Measurements from ENCODE around the gene SLC22A9. TPM values are rescaled to one million over a fixed set of nuclear protein-coding genes. Genes with fewer than 3 reads are reported as not detected.

Gene SLC22A9
- total RNA-seq, 1 donor from 2014 or later: not detected

DNA sequence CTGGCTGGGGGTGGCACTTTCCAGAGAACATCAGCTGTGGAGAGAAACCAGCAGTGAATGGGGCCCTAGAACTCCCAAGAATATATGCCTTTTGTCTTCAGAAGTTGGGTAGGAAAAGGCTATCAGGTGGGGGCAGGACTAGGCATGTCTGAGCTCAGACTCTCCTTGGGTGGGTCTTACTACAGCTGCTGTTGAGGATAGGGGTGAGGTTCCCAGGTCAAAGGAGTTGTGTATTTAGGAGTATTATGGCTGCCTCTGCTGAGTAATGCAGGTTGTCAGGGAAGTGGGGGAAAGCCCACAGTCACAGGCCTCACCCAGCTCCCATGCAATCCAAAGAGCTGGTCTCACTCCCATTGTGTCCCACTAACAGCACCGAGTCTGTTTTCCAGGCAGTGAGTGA lies 26.1 kb downstream of the SLC22A9 start:
- H3K27ac ChIP-seq (replicated peaks): no peak overlapping the region
- no peaks in the 10 kb centered on the region for H3K36me3 ChIP-seq
- no peak for DNase-seq
- H3K27me3 ChIP-seq (ENCODE audit: low read depth): peaks cover 46% of the 10 kb centered on the region
- TF ChIP-seq, protein P1, sequence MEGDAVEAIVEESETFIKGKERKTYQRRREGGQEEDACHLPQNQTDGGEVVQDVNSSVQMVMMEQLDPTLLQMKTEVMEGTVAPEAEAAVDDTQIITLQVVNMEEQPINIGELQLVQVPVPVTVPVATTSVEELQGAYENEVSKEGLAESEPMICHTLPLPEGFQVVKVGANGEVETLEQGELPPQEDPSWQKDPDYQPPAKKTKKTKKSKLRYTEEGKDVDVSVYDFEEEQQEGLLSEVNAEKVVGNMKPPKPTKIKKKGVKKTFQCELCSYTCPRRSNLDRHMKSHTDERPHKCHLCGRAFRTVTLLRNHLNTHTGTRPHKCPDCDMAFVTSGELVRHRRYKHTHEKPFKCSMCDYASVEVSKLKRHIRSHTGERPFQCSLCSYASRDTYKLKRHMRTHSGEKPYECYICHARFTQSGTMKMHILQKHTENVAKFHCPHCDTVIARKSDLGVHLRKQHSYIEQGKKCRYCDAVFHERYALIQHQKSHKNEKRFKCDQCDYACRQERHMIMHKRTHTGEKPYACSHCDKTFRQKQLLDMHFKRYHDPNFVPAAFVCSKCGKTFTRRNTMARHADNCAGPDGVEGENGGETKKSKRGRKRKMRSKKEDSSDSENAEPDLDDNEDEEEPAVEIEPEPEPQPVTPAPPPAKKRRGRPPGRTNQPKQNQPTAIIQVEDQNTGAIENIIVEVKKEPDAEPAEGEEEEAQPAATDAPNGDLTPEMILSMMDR (IDR thresholded peaks at IDR 0.05; ENCODE audit: borderline replicate concordance): no peak
- H3K9me3 ChIP-seq (replicated peaks): no peaks in the 10 kb centered on the region
- no peak overlapping the region for H3K4me3 ChIP-seq
- intact Hi-C loops (cut with micrococcal nuclease): no loop called here
- no peaks in the 10 kb centered on the region for H3K4me1 ChIP-seq

DNA sequence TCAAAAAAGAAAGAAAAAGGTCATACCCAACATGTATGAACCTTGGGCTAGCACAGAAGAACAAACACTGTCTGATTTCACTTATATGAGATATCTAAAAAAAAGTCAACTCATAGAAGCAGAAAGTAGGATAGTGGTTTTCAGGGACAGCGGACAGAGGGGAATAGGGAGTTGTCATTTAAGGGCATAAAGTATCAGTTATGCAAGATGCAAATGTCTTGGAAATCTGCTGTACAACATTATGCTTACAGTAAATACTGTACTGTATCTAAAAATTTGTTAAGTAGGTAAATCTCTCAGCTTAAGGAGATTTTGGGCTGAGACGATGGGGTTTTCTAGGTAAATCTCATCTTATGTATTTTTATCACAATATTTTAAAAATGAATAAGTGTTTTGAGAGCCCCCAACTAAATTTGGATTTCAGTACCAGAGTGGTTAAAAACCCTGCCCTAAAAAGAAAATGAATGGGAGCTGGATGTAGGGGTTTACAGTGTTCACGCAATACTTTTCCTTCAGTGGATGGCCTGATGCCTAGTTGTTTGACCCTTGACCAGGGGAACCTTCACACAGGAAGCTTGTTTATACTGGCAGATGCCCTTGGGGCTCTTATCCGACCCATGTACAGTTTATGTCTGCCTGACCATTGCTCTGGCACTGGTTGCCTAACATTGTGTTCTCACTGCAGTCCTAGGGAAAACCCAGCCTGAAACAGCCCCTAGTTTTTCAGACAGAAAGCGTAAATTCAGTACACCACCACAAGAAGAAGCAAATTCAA lies 34.8 kb downstream of the SLC22A9 start:
- TF ChIP-seq, protein P1 (IDR thresholded peaks at IDR 0.05; ENCODE audit: borderline replicate concordance): no peak
- H3K4me3 ChIP-seq: no peak overlapping the region
- no peak overlapping the region for H3K27ac ChIP-seq (replicated peaks)
- H3K9me3 ChIP-seq (replicated peaks): no peaks in the 10 kb centered on the region
- no peak for DNase-seq
- H3K36me3 ChIP-seq: no peaks in the 10 kb centered on the region
- intact Hi-C loops (cut with micrococcal nuclease): no loop called here
- peaks cover 4% of the 10 kb centered on the region for H3K27me3 ChIP-seq (ENCODE audit: low read depth)
- H3K4me1 ChIP-seq: no peaks in the 10 kb centered on the region

DNA sequence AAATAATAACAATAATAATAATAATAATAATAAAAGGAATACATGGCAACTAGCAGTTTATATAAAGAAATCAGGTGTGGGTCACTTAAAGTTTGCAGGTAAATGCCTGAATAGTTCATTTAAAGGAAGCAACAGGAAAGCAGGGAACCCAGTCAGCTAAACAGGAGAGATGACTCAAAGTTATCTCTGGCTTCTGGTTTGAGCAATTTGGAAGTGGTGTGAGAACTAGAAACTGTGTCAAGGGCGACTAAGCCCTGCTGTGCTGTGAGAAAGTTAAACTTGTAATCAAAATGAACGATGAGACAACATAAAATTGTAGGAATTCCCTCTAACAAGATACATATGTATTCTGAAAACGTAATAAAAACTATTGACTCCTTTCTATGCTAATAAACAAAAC lies 35.5 kb downstream of the SLC22A9 start:
- H3K36me3 ChIP-seq: no peaks in the 10 kb centered on the region
- TF ChIP-seq, protein P1 (IDR thresholded peaks at IDR 0.05; ENCODE audit: borderline replicate concordance): no peak
- H3K27me3 ChIP-seq (ENCODE audit: low read depth): peaks cover 6% of the 10 kb centered on the region
- no peaks in the 10 kb centered on the region for H3K4me1 ChIP-seq
- no peaks in the 10 kb centered on the region for H3K9me3 ChIP-seq (replicated peaks)
- H3K4me3 ChIP-seq: no peak overlapping the region
- no peak for DNase-seq
- H3K27ac ChIP-seq (replicated peaks): no peak overlapping the region
- intact Hi-C loops (cut with micrococcal nuclease): no loop called here

DNA sequence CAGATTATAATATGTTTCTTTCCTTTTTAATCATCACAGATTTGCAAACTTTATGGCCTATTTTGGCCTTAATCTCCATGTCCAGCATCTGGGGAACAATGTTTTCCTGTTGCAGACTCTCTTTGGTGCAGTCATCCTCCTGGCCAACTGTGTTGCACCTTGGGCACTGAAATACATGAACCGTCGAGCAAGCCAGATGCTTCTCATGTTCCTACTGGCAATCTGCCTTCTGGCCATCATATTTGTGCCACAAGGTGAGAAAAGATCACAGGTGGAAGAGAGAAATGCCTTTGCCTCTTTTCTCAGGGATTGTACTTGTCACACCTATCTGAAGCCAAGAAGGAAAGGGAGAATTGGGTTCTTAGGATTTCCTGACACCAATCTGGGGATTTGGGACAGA lies 36.9 kb downstream of the SLC22A9 start:
- intact Hi-C loops (cut with micrococcal nuclease): no loop called here
- Histone ChIP-seq H3K4me1 (no peaks in the 10 kb centered on the region), H3K27ac (replicated peaks) (no peak overlapping the region), H3K36me3 (no peaks in the 10 kb centered on the region), H3K4me3 (no peak overlapping the region), H3K9me3 (replicated peaks) (no peaks in the 10 kb centered on the region), H3K27me3 (ENCODE audit: low read depth) (peaks cover 6% of the 10 kb centered on the region)
- TF ChIP-seq, protein P1 (IDR thresholded peaks at IDR 0.05; ENCODE audit: borderline replicate concordance): no peak
- no peak for DNase-seq

DNA sequence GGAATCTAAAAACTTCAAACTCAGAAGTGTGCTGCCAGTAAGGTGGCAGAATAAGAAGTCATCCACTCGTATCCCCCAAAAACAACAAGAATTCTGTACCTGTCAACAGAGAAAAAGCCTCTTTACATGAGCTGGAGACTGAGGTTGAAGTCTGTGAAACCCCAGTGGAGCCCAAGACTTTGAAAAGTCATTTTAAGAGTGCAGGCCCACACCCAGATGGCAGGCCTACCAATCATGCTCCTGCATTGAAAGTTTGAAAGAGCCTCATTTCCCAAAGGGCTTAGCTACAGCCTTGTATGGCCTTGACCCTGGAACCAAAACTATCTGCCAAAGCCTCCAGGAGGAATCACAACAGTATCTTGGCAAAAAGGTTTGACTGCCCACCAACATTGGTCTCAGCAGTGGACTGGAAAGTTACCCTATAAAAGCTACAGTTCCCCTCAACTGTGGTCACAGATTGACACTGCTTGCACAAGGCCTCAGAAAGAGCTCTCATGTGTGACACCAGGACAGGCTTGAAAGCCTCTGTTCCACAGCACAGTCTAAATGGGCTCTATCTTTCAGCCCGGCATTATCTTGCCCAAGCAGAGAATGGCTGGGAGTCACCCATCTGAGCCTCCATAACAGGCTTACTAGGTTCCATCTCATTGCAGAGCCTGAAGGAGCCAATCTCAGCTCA lies 47.7 kb downstream of the SLC22A9 start:
- Histone ChIP-seq H3K27ac (replicated peaks) (no peak overlapping the region), H3K36me3 (no peaks in the 10 kb centered on the region), H3K4me3 (no peak overlapping the region), H3K27me3 (ENCODE audit: low read depth) (no peaks in the 10 kb centered on the region), H3K9me3 (replicated peaks) (peaks cover 5% of the 10 kb centered on the region), H3K4me1 (no peaks in the 10 kb centered on the region)
- TF ChIP-seq, protein P1 (IDR thresholded peaks at IDR 0.05; ENCODE audit: borderline replicate concordance): no peak
- intact Hi-C loops (cut with micrococcal nuclease): no loop called here
- no peak for DNase-seq
